Calu3 (cell line): ENCODE results near the gene GRIK2. TPM values are rescaled to one million over a fixed set of nuclear protein-coding genes. Genes with fewer than 3 reads are reported as not detected.

Experiments used
- BruUV-seq: library from RNA; stranded (reverse); fragments of 400-500 nt; replicated peaks from 2 replicates; lab custom pipeline; 2021; lab: Mats Ljungman, UMichigan
- CTCF ChIA-PET: fragments of 300-600 bp; sonication (Branson Sonifier 250); formaldehyde crosslinking; loops from one replicate; lab custom pipeline; 2022; ENCODE audit warnings: antibody characterized with exemption; lab: Charles Lee
- DNase-seq: peaks from one replicate; pipeline ENCODE4 v3.0.0; 2022
- H3K27ac Mint-ChIP-seq: one replicate; pipeline ENCODE4 v1.8.0; 2022; ENCODE audit warnings: mixed read lengths; ENCODE audit not compliant: unreplicated experiment
- H3K27me3 Mint-ChIP-seq: one replicate; pipeline ENCODE4 v1.8.0; 2022; ENCODE audit warnings: mixed read lengths; ENCODE audit not compliant: unreplicated experiment
- H3K36me3 Mint-ChIP-seq: one replicate; pipeline ENCODE4 v1.8.0; 2022; ENCODE audit warnings: mild to moderate bottlenecking, moderate library complexity, mixed read lengths; ENCODE audit not compliant: insufficient read depth, unreplicated experiment
- H3K4me1 Mint-ChIP-seq: one replicate; pipeline ENCODE4 v1.8.0; 2022; ENCODE audit warnings: mild to moderate bottlenecking, low read depth, mixed read lengths; ENCODE audit not compliant: unreplicated experiment
- H3K4me3 Mint-ChIP-seq: one replicate; pipeline ENCODE4 v1.8.0; 2022; ENCODE audit warnings: mild to moderate bottlenecking, low read depth, moderate library complexity, mixed read lengths; ENCODE audit not compliant: unreplicated experiment
- H3K9me3 Mint-ChIP-seq: one replicate; pipeline ENCODE4 v1.8.0; 2022; ENCODE audit warnings: low read depth, mixed read lengths; ENCODE audit not compliant: unreplicated experiment
- CTCF ChIP-seq: fragments of 200-600 bp; IDR thresholded peaks from one replicate; pipeline ENCODE4 v1.8.0; 2022; ENCODE audit warnings: antibody characterized with exemption; ENCODE audit not compliant: unreplicated experiment
- intact Hi-C: fragments of 100-400 bp; cut with micrococcal nuclease; formaldehyde crosslinking; loops from one replicate; pipeline ENCODE4 v1.10.0; 2022; ENCODE audit not compliant: unreplicated experiment
- total RNA-seq: library from RNA; stranded (reverse); gene quantifications from 2 replicates; pipeline ENCODE4 v1.2.3, GENCODE V29; 2022

Gene GRIK2
- total RNA-seq, 1 experiment from 2014 or later, result 3.3 TPM

- DNase-seq, result no peak
- CTCF ChIA-PET, result no interaction called here
- Mint-ChIP-seq H3K27ac (no peak overlapping the region), H3K4me3 (no peak overlapping the region), H3K9me3 (no peaks in the 10 kb centered on the region), H3K27me3 (no peaks in the 10 kb centered on the region), H3K4me1 (no peaks in the 10 kb centered on the region), H3K36me3 (no peaks in the 10 kb centered on the region)
- no TSS peak for BruUV-seq
- intact Hi-C loops, result no loop called here
- TF ChIP-seq CTCF, result no peak
Measured at GRCh38 chr6:101986476-101986875, 593.0 kb downstream of the GRIK2 start.

GRCh38 chr6:101992286-101992685, 598.8 kb downstream of the GRIK2 start:
- CTCF ChIA-PET, result no interaction called here
- Mint-ChIP-seq H3K27me3 (no peaks in the 10 kb centered on the region), H3K27ac (no peak overlapping the region), H3K4me3 (no peak overlapping the region), H3K36me3 (no peaks in the 10 kb centered on the region), H3K4me1 (no peaks in the 10 kb centered on the region), H3K9me3 (no peaks in the 10 kb centered on the region)
- no peak for DNase-seq
- BruUV-seq, result no TSS peak
- intact Hi-C loops, result no loop called here
- no peak for TF ChIP-seq CTCF

- Mint-ChIP-seq H3K27me3 (no peaks in the 10 kb centered on the region), H3K4me3 (no peak overlapping the region), H3K9me3 (no peaks in the 10 kb centered on the region), H3K4me1 (no peaks in the 10 kb centered on the region), H3K36me3 (no peaks in the 10 kb centered on the region), H3K27ac (no peak overlapping the region)
- intact Hi-C loops, result no loop called here
- no TSS peak for BruUV-seq
- no peak for TF ChIP-seq CTCF
- DNase-seq, result no peak
- CTCF ChIA-PET, result no interaction called here
Measured at GRCh38 chr6:101994521-101994920, 601.0 kb downstream of the GRIK2 start.

GRCh38 chr6:102015431-102015830, 621.9 kb downstream of the GRIK2 start:
- intact Hi-C loops, result no loop called here
- H3K27me3 Mint-ChIP-seq, result no peaks in the 10 kb centered on the region
- CTCF ChIA-PET, result no interaction called here
- H3K4me3 Mint-ChIP-seq, result no peak overlapping the region
- H3K36me3 Mint-ChIP-seq, result no peaks in the 10 kb centered on the region
- H3K4me1 Mint-ChIP-seq, result no peaks in the 10 kb centered on the region
- TF ChIP-seq CTCF, result no peak
- H3K9me3 Mint-ChIP-seq, result no peaks in the 10 kb centered on the region
- BruUV-seq, result no TSS peak
- H3K27ac Mint-ChIP-seq, result no peak overlapping the region
- DNase-seq, result no peak
